Activated CD4-positive, alpha-beta T cell treated with anti-CD3 and anti-CD28 coated beads, Interleukin-10, Interleukin-2, amounts not matched to agents 100 ng/mL and 50 ng/mL, durations not matched to agents 16 hours and 8 hours (primary cell): ENCODE measurements around the gene ATOX1.
"Not testable (repeated sequence)": the region's sequence is repeated elsewhere in the genome, so short reads cannot be mapped to it uniquely, and the experiment has no call there.

Experiments used
- DNase-seq: peaks from one replicate; pipeline ENCODE4 v3.0.0-alpha.2; 2020

ATOX1 gene

GRCh38 chr5:151724360-151724759, 34.1 kb downstream of the ATOX1 start:
- no peak for DNase-seq

- no peak for DNase-seq
These were observed 35.9 kb downstream of the ATOX1 start for GRCh38 chr5:151722546-151722945.

- no peak for DNase-seq
These were observed 36.5 kb downstream of the ATOX1 start for GRCh38 chr5:151721812-151722391.

- DNase-seq: peak; percentile 50
These were observed 37.3 kb downstream of the ATOX1 start for GRCh38 chr5:151721087-151721646.

GRCh38 chr5:151720215-151720614, 38.2 kb downstream of the ATOX1 start:
- DNase-seq: no peak

GRCh38 chr5:151719228-151720000, 39.0 kb downstream of the ATOX1 start:
- peak; percentile 60 for DNase-seq

- DNase-seq: no peak
These were observed 39.8 kb downstream of the ATOX1 start for GRCh38 chr5:151718646-151719045.

GRCh38 chr5:151718153-151718552, 40.3 kb downstream of the ATOX1 start:
- DNase-seq: no peak

- DNase-seq: no peak
These were observed 41.0 kb downstream of the ATOX1 start for GRCh38 chr5:151717416-151717815.

- no peak for DNase-seq
These were observed 49.2 kb downstream of the ATOX1 start for GRCh38 chr5:151709109-151709735.

GRCh38 chr5:151708126-151708525, 50.3 kb downstream of the ATOX1 start:
- no peak for DNase-seq

- DNase-seq: no peak
These were observed 50.9 kb downstream of the ATOX1 start for GRCh38 chr5:151707567-151707966.

- DNase-seq: no peak
These were observed 51.5 kb downstream of the ATOX1 start for GRCh38 chr5:151706906-151707305.

- DNase-seq: no peak
These were observed 54.7 kb downstream of the ATOX1 start for GRCh38 chr5:151703780-151704179.

GRCh38 chr5:151703227-151703626, 55.2 kb downstream of the ATOX1 start:
- peak; percentile 15 for DNase-seq

GRCh38 chr5:151700820-151701219, 57.6 kb downstream of the ATOX1 start:
- no peak for DNase-seq

GRCh38 chr5:151700296-151700695, 58.1 kb downstream of the ATOX1 start:
- no peak for DNase-seq

GRCh38 chr5:151699071-151699901, 59.1 kb downstream of the ATOX1 start:
- DNase-seq: no peak

GRCh38 chr5:151698081-151698480, 60.4 kb downstream of the ATOX1 start:
- DNase-seq: not testable (repeated sequence)

GRCh38 chr5:151697452-151697851, 61.0 kb downstream of the ATOX1 start:
- DNase-seq: no peak

GRCh38 chr5:151696470-151697061, 61.9 kb downstream of the ATOX1 start:
- no peak for DNase-seq

- DNase-seq: no peak
These were observed 63.0 kb downstream of the ATOX1 start for GRCh38 chr5:151695464-151695863.
